ENCODE data around the gene KCNJ15. TPM values are rescaled to one million over a fixed set of nuclear protein-coding genes. Genes with fewer than 3 reads are reported as not detected.

The KCNJ15 gene
- total and polyA plus RNA-seq, 2 of the 4 experiments (the other 2 are of a cell fraction): under 0.01 to 0.07 TPM

DNA sequence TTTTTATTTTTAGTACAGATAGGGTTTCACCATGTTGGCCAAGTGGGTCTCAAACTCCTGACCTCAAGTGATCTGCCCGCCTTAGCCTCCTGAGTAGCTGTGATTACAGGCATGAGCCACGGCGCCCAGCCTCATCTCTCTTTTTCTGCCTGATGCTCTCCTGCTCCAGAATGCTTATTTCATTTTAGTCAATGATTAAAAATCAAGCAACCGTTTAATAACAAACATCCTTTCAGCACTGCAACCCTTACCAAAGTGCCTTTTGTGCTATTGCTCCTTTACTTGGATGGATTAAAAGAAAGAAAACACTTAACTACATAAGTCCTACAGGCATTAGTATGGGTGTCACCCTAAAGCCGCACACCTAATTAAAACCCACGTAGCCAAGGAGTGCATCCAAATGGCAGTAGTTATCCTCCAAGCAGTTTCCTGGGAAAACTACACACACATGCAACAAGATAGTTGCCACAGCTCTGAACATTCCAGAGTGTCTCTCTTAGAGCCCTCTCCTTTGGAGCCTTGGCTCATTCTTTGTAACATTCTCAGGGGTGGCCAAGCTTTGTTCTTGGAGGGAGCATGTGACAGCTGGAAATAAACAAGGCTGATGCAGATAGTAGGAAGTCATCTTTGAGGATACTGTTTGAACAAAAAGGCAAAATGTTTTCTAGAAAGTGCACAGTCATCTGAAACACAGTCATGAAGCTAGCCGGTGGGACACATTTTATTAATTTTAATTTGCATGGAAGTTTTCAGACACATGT is 51.2 kb downstream of the KCNJ15 start:
- Histone ChIP-seq H4K5ac (ENCODE audit: low read depth, low read length) (peak overlapping the region; percentile 44; the same call in 1 of the 2 replicates), H2BK5ac (ENCODE audit: low read depth, low read length, poor library complexity, severe bottlenecking) (no peak overlapping the region), H3K23ac (ENCODE audit: low read depth, low read length) (peak overlapping the region; percentile 92; the same call in 1 of the 2 replicates), H3K27ac (ENCODE audit: insufficient read depth, low read length) (no peak overlapping the region), H2BK20ac (ENCODE audit: low read depth, low read length) (peak overlapping the region; percentile 91), H3K56ac (ENCODE audit: extremely low read depth, insufficient read depth, low read length) (peak overlapping the region; percentile 54; the same call in 1 of the 2 replicates), H3K36me3 (ENCODE audit: control insufficient read depth, insufficient read depth, low read length) (no peaks in the 10 kb centered on the region), H3K4me3 (ENCODE audit: insufficient read depth, low read depth, low read length) (no peak overlapping the region), H2BK120ac (ENCODE audit: low read depth, low read length) (peak overlapping the region; percentile 79), H2AK9ac (replicated peaks; ENCODE audit: low read depth, low read length, poor library complexity) (peak overlapping the region; percentile 11), H3K4me2 (ENCODE audit: low read depth, low read length) (no peak overlapping the region), H2AK5ac (ENCODE audit: low read depth, low read length) (peak overlapping the region; percentile 94), H4K20me1 (ENCODE audit: insufficient read depth, low read length) (no peaks in the 10 kb centered on the region; the same call in 1 of the 2 replicates), H4K8ac (ENCODE audit: low read depth in 2 of 2, low read length in 2 of 2) (peak overlapping the region in 1 of 2 experiments; percentile 65; a peak in 1 of 4 replicates), H3K18ac (ENCODE audit: low read depth, low read length) (peak overlapping the region; percentile 83; the same call in 1 of the 2 replicates), H3K9ac (ENCODE audit: low read depth, low read length) (no peak overlapping the region), H4K91ac (ENCODE audit: insufficient read depth, low read depth, low read length) (no peak overlapping the region), H3K9me1 (ENCODE audit: insufficient read depth, low read length) (peaks cover 14% of the 10 kb centered on the region), H2BK15ac (ENCODE audit: low read depth, low read length) (peak overlapping the region; percentile 75; the same call in 2 of the 3 replicates), H3K4ac (ENCODE audit: low read depth, low read length) (peak overlapping the region; percentile 74), H3K9me3 (ENCODE audit: control insufficient read depth, insufficient read depth, low read length) (no peaks in the 10 kb centered on the region), H3K4me1 (ENCODE audit: control insufficient read depth, insufficient read depth, low read length) (peaks cover 8% of the 10 kb centered on the region), H2AFZ (replicated peaks; ENCODE audit: low read length, poor library complexity) (no peak overlapping the region), H3K27me3 (ENCODE audit: control insufficient read depth, insufficient read depth, low read length) (no peaks in the 10 kb centered on the region; the same call in 1 of the 2 replicates), H3K79me1 (ENCODE audit: low read depth in 1 of 2, low read length in 2 of 2) (no peaks in the 10 kb centered on the region), H3K14ac (replicated peaks; ENCODE audit: low read depth, low read length) (peak overlapping the region; percentile 88)
- no TSS peak for BruUV-seq (replicated peaks)
- ATAC-seq (ENCODE audit: low read depth) (no peak), DNase-seq (peak; percentile 12)
- no CpG with 5 or more reads among the region's 7 CpGs for WGBS, 2 experiments (ENCODE audit: extremely low coverage in 2 of 2, insufficient read length in 1 of 2)
- in situ Hi-C loops (cut with MboI; ENCODE audit: low sequenced_read_pairs): no loop called here
- TF ChIP-seq POLR2A (IDR thresholded peaks at IDR 0.05; ENCODE audit: low read depth, low read length) (no peak), NFE2L2 (IDR thresholded peaks at IDR 0.05; ENCODE audit: low read depth, low read length) (peak; percentile 78), MAFK (IDR thresholded peaks at IDR 0.05; ENCODE audit: low read depth, low read length) (peak; percentile 44), RAD21 (IDR thresholded peaks at IDR 0.05; ENCODE audit: low read length) (no peak)
- ChIA-PET POLR2A (ENCODE audit: unreplicated experiment) (no interaction called here), CTCF (interaction anchor here (0.6 to 1.1 kb wide), 4 partner anchors 12 to 939 kb away, joined by 3 to 4 read pairs (median 3); no protein-coding TSS in a partner anchor)
- intact Hi-C loops (cut with micrococcal nuclease): no loop called here
- dilution Hi-C loops (cut with HindIII; ENCODE audit: low sequenced_read_pairs, unreplicated experiment): no loop called here

All from IMR-90 (cell line).